8988T (cell line): ENCODE results near the gene LAX1.
"Not testable (repeated sequence)": the region's sequence is repeated elsewhere in the genome, so short reads cannot be mapped to it uniquely, and the experiment has no call there.

Source experiments
- DNase-seq: peaks from one replicate; pipeline ENCODE4 v3.0.0; 2011

The LAX1 gene, protein sequence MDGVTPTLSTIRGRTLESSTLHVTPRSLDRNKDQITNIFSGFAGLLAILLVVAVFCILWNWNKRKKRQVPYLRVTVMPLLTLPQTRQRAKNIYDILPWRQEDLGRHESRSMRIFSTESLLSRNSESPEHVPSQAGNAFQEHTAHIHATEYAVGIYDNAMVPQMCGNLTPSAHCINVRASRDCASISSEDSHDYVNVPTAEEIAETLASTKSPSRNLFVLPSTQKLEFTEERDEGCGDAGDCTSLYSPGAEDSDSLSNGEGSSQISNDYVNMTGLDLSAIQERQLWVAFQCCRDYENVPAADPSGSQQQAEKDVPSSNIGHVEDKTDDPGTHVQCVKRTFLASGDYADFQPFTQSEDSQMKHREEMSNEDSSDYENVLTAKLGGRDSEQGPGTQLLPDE

DNA sequence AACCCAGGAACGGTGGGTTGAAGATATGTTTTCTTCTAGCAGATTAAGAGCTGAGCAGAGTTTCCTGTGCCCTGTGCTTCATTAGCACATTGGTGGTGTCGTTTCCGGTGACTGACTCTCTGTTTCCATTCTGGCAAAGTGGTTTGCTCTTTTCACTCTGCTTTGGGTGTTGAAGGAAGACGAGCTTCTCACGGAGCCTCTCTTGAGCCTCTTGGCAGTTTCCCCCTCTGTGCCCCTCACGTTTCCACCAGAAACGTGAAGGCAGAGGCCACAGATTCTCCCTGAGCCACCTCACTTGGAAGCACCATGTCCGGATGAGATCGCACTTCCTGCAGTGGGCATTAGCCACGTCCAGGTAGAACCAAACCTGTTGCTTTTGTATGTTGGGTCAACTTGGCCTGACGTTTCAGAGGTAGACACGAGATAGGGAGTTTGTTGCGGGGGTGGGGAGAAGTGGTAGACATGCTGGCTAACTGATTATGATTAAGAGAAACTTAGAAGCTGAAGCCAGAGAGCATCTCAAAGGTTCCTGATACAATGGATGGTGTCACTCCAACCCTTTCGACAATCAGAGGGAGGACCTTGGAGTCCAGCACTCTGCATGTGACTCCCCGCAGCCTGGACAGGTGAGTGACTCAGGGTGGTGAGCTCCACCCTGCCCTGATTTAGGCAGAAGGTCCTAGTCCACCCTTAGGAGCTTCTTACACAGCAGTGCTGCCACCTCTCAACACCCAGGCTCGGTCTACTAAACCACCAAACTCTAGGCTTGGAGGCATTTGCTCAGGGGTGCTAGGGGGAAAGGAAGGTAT lies at the start of gene LAX1:
Gene LAX1 (plus strand): TSS at position 155 of the 809 bp plus-strand sequence. CDS start 383 bp downstream, at position 538.
- no peak for DNase-seq

DNA sequence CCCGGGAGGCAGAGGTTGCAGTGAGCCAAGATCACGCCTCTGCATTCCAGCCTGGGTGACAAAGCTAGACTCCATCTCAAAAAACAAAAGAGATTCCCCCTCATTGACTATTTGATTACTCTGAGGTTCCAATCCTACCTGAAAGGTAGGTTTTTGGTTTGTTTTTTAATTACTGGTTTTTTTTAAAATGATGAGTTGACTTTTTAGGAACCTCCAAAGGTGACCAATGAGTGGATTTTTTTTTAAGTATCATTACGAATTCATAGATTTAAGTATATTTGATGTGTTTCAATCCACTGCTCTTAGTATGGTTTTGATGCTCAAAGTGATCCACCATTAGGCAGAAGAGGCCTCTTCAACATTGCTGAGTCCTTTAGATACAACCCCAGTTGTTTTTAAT lies 47.9 kb upstream of the LAX1 start:
- DNase-seq, result no peak

DNA sequence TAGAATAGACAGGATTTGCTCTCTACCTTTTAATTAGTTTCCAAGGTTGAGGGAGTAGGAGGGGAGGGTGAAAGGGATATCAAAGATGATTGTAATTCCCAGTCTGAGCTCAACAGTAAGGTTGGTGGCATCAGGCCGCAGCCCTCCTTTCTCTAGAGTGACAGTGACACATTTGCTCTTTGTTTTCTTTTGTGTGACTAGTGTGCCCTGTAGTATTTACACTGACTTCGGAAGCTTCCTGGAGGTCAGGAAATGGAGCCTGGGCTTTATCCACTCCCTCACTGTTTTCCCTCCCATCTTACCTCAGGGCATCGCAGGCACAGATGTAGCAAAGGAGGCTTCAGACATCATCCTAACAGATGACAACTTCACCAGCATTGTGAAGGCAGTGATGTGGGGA lies 44.7 kb upstream of the LAX1 start:
- no peak for DNase-seq

DNA sequence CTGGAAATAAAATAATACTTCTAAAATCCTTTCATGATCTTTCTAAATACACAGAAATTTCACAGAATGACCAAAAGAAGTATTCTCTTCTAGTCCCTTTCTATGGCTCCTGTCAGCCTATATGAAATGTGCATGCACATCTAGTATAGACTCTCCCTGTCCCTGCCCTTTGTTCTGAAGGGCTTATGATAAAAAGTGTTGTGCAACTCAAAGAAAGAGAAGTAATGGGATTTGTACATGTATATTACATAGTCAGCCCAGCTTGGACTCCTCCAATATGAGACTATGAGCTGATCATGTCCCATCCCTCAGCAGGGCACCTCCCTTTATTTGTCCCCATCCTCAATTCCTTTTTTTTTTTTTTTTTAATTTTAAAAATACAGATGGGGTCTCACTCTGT lies 42.1 kb upstream of the LAX1 start:
- DNase-seq, result no peak

DNA sequence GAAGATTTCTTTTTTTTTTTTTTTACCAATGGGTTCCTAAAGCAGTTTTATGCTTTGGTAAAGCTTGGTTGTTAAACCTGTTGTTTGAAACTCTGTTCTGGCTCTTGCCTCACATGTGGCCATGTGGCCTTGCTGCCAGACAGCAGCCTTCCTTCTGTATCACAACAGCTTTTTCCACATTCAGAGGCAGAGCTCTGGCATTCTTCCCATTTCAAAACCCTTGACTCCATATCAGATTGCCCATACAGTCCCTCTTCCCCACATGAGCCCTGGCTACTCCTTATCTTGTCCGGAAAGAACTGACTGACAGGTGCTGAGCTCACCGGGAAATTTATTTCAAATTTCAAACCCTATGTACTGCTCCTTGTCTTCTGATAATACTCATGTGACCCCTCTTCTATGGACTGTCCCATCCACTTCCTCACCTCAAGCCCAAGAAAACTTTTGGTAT lies 38.5 kb upstream of the LAX1 start:
- DNase-seq, result no peak

DNA sequence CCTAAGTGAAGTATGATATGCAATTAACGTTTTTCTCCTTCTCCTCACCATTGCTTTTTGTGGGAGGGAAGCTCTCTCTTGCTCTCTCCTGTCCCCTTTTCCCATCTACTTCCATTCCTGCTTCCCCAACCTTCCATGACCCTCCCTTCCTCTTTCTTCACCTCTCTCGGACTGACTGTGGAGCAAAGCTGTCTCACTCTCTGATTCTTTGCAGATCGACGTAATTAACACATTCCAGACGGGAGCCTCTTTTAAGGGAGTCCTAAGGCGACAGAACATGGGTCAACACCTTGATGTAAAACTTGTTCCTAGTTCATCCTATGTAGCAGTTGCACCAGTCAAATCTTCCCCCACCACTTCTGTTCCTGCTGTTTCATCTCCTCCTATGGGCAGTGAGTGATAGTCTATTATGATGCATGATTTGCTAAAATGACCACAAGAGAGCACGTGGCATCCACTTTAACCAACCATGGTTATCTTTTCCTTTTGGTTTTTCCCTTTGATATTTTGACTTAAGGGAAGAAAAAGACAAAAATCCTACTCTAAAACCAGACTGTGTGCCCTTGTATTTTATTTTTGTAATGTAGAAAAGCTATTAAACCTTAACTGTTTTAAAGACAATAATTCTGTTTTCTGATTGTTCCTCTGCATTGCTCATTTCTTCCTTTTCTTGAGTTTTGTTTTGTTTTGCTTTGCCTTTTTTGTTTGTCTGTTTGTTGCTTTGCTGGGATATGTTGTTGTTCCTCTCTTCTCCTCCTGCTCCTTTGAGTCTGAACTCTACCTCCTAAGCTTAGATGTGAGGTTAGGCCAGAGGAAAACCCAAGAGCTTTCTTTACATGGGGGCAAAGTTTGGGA lies 31.7 kb upstream of the LAX1 start:
- no peak for DNase-seq

DNA sequence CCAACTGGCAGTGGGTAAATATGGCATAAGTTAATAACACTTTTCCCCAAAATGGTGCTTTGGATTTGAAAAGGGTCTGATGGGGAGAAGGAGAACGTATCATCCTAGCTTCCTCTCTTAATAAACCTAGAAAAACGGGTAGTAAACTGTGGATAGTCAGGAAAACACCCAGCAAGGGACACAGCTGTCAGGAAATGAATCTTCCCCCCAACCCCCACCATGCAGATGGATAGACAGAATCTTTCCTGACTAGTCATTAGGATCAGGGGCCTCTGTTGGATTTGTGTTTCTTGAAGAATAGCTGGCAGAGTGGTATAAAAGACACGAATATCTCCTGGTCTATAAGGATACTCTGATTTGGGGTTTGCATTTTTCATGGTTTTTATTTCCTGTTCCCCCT lies 22.5 kb upstream of the LAX1 start:
- no peak for DNase-seq

DNA sequence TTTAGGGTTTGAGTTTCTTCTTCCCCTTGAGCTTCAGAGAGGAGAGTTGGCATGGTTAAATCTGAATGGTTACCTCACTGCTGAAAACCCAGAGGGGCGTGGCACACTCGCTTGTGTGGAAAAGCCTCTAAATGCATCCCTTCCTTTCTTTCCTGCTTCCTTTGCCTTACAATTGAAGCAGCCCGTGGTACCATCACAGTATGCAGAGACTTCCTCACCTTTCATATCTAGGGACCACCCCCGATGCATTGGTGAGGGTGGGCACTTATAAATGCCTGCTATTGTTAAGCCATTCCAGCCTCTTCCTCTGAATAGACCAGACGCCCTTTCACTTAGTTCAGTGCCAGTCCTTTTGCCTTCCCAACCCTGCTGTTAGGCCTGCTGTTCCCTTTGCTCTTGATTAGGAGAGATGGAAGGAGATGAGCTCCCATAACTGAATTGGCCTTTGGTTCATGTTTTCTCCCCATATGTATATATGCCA lies 21.9 kb upstream of the LAX1 start:
- DNase-seq, result no peak

DNA sequence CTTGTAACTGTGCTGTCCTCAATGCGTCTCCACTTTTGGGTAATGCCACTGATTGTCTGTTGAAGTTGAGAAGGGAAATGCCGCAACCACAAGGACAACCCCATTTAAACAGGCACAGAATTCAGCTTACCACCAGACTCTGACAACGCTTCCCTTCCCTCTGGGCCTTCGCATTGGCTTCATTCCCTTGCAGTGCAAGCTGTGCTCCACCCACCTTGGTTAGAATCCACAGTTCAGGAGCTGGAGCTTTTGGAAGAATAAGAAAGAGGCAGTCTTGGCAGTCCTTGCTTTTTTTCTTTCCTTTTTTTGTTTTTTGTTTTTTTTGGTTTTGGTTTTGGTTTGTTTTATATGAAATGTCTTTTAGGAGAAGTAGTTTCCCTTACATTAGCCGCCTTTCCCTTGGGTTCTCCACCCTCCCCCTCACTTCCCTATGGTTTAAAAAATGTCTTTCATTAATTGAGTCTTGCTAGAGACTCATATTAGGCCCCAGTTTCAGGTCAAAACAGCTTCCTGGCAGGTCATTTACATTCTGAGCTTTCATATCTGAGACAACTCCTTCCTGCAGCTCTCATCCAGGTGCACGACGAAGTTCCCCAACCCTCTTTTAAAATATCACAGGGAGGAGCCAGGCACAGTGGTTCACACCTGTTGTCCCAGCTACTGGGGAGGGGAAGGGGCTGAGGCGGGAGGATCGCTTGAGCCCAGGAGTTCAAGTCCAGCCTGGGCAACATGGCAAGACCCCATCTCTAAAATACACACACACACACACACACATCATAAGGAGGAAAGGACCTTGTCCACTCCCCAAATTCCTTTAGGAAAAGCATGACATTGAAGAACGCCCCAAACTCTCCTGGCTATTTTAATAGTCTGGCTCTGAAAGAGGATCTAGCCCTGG lies 20.7 kb upstream of the LAX1 start:
- DNase-seq, result no peak

DNA sequence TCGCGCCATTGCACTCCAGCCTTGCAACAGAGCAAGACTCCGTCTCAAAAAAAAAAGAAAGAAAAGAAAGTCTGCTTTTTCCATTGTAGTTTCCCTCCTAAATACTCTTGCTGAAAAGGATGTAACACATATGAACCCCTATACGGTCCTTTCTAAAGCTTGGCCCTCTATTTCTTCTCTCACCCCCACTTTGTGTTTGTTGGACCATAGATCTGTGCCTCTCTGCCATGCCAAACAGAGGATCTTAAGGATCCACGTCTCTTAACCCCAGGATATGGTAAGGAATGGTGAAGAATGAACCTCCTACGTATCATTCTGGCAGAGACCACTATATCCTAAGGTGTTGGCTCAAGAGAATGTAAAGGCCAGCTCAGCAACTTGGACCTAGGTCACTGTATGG lies 18.7 kb upstream of the LAX1 start:
- DNase-seq, result no peak

DNA sequence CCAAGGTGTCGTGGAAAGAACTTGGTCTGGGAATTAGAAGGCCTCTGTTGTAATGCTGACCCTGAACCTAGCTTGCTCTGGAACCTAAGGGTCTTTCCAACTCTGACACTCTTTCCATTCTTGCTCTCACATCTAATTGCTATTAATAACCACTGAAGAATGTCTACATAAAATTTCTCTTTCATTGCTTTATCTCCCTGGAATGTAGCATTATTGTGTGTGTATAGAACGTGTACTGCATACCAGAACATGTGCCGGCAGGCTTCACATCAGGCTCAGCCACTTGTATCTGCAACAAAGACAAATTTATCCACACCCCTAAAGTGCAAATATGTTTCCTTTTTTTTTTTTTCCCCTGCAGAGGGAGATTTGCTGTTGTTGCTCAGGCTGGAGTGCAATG lies 13.9 kb upstream of the LAX1 start:
- DNase-seq, result no peak

DNA sequence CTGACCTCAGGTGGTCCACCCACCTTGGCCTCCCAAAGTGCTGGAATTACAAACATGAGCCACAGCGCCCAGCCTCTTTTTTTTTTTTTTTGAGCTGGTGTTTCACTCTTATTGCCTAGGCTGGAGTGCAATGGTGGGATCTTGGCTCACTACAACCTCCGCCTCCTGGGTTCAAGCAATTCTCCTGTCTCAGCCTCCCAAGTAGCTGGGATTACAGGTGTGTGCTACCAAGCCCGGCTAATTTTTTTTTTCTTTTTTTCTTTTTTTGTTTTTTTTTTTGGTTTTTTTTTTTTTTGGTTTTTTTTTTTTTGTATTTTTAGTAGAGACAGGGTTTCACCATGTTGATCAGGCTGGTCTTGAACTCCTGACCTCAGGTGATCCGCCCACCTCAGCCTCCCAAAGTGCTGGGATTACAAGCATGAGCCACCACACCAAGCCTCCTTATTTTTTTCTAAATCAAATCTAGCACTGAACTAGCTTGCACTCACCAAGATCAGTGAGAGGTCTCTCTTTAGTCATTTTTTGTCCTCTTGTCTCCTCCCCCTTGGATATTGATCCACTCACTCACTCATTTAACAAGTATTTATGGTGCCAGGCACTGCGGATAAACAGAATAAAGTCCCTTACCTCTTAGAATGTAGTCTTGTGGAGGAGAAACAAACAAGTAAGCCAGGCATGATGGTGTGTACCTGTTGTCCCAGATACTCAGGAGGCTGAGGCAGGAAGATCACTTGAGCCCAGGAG lies 13.2 kb upstream of the LAX1 start:
- not testable (repeated sequence) for DNase-seq

DNA sequence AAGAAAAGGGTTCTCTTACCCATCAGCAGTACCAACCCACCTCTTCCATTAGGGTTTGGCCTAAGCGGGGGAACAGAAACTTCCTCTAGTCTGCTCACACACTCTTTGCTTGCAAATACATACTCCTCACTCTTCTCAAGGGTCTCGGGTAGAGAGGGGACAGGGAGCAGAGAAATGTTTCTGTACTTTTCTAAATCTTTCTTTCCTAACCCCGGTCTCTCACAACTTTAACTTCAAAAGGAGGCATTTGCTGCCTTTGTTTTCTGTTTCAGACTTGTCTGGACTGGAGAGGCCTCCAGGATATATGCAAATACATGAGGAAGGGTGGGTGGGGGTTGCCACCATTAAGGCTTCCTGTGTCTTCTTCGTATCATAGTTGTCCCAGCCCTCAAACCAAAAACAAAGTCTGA lies 10.5 kb upstream of the LAX1 start:
- DNase-seq, result no peak

DNA sequence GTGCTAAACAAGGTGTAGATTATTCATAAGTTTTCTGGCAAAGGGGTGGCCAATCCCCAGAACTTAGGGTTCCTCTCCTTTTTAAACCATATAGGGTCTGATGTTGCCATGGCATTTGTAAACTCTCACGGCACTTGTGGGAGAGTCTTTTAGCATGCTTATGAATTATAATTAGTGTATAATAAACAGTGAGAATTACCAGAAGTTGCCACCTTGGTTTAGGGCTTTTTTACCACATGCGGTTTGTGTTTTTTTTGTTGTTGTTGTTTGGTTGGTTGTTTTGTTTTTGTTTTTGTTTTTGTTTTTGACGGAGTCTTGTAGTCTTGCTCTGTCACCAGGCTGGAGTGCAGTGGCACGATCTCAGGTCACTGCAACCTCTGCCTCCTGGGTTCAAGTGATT lies 8.9 kb upstream of the LAX1 start:
- no peak for DNase-seq

DNA sequence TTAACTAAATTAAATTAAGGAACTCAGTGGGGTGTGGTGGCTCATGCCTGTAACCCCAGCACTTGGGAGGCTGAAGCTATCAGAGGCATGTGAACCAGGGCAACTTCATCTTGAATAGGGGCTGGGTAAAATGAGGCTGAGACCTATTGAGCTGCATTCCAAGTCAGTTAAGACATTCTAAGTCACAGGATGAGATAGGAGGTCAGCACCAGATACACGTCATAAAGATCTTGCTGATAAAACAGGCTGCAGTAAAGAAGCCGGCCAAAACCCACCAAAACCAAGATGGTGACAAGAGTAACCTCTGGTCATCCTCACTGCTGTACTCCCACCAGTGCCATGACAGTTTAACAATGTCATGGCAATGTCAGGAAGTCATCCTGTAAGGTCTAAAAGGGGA lies 6.2 kb upstream of the LAX1 start:
- not testable (repeated sequence) for DNase-seq

DNA sequence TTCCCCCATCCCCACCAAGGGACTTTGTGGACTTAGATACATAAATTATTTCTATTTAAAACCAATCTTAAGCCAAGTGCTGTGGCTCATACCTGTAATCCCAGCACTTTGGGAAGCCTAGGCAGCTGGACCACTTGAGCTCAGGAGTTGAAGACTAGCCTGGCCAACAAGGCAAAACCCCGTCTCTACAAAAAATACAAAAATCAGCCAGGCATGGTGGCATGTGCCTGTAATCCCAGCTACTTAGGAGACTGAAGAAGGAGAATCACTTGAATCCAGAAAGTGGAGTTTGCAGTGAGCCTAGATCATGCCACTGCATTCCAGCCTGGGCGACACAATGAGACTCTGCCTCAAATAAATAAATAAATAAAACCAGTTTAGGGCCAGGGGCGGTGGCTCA lies 4.5 kb upstream of the LAX1 start:
- no peak for DNase-seq

DNA sequence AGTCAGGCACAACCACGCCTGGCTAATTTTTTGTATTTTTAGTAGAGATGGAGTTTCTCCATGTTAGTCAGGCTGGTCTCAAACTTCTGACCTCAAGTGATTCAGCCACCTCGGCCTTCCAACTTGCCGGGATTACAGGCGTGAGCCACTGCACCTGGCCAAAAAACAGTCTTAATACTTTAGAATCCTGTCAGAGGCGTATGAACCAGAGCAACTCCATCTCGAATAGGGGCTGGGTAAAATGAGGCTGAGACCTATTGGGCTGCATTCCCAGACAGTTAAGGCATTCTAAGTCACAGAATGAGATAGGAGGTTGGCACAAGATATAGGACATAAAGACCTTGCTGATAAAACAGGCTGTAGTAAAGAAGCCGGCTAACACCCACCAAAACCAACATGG lies 3.0 kb upstream of the LAX1 start:
- DNase-seq, result not testable (repeated sequence)

DNA sequence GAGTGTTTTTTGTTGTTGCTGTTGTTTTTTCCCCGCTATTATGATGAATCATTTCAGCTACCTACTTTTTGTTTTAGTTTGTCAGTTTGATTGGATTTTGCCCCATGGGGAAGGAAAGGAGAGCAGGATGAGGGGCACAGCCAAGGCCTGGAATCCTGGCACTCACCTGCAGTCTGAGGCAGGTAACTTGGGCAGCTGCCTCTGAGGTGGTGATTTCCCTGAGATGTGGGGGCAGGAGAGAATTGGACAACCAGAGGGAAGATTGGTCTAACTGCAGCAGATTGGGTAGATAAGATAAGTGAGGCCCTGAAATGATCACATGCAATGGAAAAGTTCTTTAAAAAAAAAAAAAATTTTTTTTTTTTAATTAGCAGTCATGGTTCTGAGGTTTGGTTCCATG lies 1.5 kb upstream of the LAX1 start:
- DNase-seq, result no peak

DNA sequence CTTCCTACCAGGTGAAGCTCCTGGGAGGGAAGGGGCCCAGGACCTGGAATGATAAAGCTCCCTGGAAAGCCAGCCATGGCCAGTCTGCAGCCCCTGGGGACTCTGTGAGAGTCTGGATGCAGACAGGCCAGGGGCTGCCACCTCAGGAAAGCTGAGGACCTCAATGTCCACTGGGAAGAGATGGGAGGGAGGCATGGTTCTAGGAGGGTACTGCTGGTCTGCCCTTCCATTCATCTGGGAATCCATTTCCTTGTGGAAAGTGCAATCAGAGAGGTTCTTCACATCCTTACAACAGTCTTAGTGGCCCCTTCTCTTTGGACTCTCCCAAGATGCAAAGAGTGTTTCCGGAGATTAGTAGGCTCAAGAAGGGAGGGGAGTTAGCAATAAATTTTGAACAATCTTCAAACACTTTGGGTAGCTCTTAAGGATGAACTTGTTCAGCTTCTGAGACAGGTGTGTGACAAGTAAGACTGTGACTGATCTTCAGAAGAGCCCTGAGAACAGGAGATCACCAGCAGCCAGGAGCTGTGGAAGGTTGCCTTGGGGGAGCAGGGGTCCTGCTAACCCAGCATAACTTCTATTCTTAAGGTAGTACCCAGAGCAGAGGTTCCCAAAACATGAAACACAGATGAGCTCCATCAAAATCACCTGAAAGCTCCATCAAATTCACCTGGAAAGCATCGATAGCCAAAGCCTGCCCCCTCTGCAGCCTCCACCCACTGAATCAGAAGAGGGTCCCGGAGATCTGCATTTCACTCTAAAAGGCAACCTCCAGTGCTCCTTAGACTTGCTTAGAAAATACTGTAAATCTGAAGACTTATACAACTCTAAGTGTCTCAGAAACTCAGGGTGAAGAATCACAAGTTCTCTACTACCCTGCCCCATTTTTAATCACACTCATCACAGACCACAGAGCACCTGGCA lies 616 bp upstream of the LAX1 start:
- no peak for DNase-seq

DNA sequence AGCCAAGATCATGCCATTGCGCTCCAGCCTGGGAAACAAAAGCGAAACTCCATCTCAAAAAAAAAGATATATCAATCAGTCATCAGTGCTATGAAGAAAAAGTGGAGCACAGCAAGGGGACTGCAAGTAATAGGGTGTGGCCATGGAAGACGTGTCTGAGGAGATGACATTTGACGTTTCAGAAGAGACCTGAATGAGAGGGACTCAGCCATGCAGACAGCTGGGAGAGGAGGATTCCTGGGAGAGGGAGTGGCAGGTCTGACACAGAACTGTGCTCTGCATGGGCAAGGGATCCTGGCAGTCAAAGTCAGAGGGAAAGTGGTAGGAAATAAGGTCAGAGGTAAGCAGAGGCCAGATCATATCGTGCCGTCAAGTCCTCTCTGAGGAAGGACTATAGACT lies 3.3 kb downstream of the LAX1 start:
- DNase-seq, result no peak
